GM13976 (cell line): Measurements from ENCODE around the gene PCAT6.

Experiments
- DNase-seq: peaks from one replicate; pipeline ENCODE4 v3.0.0; 2012; ENCODE audit warnings: low spot score
- CTCF ChIP-seq: IDR thresholded peaks from 2 replicates; pipeline ENCODE4 v1.5.1; 2012; ENCODE audit warnings: borderline replicate concordance, mild to moderate bottlenecking; ENCODE audit not compliant: insufficient read depth; ENCODE audit errors: extremely low read depth, missing control alignments, control extremely low read depth
- in situ Hi-C: fragments of 300-500 bp; cut with MboI; formaldehyde crosslinking; loops from one replicate; pipeline ENCODE4 v1.12.0; 2022; ENCODE audit warnings: low sequenced_read_pairs, mixed read lengths, inconsistent platforms; ENCODE audit not compliant: unreplicated experiment

PCAT6 gene

GRCh38 chr1:202844259-202844658, 33.5 kb downstream of the PCAT6 start:
- in situ Hi-C loops = no loop called here
- DNase-seq = no peak
- no peak for TF ChIP-seq CTCF

GRCh38 chr1:202844935-202845334, 34.2 kb downstream of the PCAT6 start:
- TF ChIP-seq CTCF = no peak
- DNase-seq = no peak
- in situ Hi-C loops = no loop called here

- TF ChIP-seq CTCF = peak; percentile 10
- peak; percentile 77 for DNase-seq
- in situ Hi-C loops = no loop called here
Observed at GRCh38 chr1:202848191-202848542, 37.4 kb downstream of the PCAT6 start.

- in situ Hi-C loops = no loop called here
- no peak for TF ChIP-seq CTCF
- DNase-seq = no peak
Observed at GRCh38 chr1:202850593-202851362, 40.0 kb downstream of the PCAT6 start.

GRCh38 chr1:202852163-202852904, 41.6 kb downstream of the PCAT6 start:
- in situ Hi-C loops = no loop called here
- peak; percentile 81 for DNase-seq
- TF ChIP-seq CTCF = peak; percentile 57

GRCh38 chr1:202854787-202855186, 44.0 kb downstream of the PCAT6 start:
- TF ChIP-seq CTCF = no peak
- in situ Hi-C loops = no loop called here
- DNase-seq = no peak
